ENCODE data around the gene LOXHD1.
A peak's percentile ranks its signal among the peaks of the same experiment; 100 is the strongest.

The LOXHD1 gene

DNA sequence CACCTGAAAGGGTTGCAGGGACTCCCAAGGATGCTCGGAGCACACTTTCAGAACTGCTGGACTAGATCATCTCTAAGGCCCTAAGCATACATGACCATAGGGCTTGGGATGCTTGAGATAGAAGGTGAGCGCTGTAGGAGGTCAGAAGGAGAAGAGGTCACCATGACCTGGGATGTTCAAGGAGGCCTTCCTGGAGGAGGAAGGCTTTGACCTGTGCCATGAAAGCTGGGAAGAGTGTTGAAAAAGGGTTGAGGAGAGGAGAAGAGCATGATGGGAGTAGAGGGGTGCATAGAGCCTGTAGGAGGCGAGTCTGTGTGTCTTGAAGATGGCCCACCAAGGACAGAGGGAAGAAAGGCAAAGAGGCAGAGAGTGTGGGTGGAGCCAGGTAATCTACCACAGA lies 222.4 kb downstream of the LOXHD1 start:
- DNase-seq, result no peak

DNA sequence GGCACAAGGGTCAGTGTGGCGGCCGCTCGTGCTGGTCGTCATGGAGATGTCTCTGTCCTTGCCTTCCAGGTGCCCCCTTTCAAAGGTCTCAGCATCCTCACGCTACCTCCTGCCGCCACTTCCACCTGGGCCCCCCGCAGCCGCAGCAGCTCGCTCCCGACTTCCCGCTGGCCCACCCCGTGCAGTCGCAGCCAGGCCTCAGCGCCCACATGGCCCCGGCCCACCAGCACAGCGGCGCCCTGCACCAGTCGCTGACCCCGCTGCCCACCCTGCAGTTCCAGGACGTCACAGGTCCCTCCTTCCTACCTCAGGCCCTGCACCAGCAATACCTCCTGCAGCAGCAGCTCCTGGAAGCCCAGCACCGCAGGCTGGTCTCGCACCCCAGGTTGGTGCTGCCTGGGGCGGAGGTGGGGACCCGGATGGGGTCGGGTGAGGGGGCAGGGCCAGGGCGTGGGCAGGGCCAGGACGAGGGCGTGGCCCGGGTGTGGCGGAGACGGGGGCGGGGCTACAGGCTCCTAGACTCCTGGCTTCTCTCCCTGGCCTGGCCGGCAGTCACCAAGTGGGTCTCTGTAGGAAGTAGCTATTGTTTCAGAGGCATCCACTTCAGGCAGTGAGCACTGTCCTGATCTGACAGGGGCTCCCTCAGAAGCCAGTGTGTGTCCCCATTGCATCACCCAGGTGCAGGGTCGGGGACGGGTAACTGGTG lies 223.7 kb downstream of the LOXHD1 start:
- no peak for DNase-seq

DNA sequence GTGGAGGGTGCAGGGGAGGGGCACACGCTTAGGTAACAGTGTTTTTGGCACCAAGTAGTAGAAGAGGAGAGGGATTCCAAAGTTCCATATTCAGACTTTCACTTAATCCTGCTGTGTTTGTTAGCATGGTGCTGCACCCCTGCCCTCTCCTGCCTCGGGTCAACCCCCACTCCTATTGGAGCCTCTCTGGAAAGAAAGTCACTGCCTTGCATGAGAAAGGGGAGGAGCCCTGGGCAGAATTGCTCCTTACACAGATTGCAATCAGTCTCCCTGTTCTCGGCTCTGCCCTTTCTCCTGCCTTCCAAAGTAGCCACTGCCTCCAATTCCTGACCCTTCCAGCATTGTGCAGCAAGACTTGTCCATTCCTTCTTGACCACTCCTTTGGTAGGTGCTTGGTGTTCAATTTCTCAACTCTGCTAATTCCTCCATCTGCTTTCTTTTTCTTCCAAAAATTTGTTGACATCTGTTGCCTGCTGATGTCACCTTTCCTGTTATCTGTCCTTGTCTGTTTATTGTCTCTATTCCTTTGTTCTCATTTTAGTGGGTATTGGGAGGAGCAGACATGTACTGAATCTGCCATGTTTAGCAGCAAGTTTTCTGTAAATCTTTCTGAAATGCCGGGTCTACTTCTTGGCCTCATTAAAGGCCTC lies 225.4 kb downstream of the LOXHD1 start:
- DNase-seq, result peak in 1 of 2 experiments; percentile 47

DNA sequence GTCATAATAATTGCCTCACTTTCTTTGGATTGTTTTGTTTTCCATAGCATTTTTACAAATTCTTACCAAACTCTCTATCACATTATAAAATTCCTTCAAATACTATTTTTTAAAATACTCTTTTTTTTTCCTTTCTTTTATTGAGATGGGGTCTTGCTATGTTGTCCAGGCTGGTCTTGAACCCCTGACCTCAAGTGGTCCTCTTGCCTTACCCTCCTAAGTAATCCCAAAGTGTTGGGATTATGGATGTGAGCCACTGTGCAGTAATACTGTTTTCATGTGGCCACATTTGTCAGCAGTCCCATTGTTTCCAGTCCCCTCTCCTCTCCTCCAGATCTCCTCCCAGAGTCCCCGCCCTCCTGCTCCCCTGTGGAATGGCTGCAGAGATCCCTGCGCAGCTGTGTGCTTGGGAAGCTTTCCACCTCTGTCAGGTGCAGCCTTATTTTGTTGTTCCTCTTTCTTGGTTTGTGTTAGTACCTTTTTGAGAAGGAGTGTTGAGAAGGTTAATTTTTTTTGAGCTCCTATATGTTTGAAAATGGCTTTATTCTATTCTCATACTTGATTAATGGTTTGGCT lies 227.3 kb downstream of the LOXHD1 start:
- no peak for DNase-seq

DNA sequence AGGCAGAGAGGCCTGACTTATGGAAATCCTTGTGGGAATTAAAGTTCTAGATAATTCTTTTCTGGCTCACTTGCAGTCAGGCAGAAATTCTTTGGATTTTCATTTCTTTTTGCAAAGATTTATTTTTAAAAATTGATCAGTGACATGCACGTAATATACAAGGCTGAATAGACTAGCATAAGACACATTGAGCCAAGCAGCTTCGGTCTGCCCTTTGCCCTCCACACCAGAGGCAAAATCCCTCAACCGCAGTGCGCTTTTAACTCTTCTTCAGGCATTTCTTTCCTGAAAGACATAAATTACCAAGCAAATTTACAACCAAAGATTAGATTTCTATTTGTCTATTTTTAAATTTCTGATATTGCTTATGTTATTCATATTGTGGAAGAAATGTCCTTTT lies 227.9 kb downstream of the LOXHD1 start:
- no peak for DNase-seq

DNA sequence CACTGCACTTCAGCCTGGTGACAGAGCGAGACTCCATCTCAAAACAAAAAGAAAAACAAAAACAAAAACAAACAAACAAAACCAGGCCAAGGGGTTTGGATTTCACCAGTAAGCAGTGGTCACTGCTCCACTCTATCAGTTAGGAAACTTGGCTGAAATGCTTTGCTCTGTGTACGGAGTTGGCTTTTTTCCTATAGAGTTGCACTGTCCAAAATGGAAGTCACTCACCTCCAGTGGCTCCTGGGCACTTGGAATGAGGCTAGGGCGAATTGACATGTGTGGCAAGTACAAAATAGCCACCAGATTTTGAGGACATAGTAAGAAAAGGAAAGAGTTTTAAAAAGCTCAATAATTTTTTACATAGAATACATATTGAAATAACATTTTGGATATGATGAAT lies 228.7 kb downstream of the LOXHD1 start:
- no peak for DNase-seq

DNA sequence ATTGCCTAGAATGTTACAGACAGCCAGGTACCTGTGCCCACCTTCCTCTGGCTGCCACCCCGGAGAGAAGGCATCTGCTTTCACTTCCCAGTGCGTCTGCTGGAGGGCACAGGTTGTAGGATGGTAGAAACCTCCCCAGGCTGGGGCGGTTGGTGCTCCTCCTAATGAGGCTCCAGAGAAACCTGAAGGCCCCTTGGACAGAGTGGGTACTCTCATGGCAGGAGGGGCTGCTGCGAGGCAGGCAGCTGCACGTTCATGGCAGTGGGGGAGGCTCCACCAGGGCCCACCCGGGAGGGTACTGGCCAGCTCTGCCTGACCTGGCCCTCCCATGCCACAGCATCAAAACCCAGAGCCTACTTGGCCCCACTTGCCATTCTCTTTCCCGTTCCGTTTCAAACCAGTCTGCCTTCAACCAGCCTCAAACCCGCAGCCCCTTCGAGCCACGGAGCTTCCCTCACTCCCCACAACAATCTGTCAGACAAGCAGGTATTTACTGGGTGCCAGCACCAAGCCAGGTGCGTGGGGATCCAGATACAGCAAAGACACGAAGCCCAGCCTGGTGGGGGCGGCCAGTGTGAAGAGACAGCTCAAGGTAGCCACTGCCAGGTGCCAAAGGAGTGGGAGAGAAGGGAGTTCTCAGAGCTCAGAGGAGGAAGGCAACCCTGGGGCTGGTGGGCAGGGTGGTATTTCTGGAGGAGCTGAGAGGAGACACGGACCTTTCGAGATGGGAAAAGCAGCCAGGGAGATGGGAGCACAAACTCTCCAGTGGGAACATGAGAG lies 229.6 kb downstream of the LOXHD1 start:
- no peak for DNase-seq
